IPS-NIHi7 (cell line): ENCODE results near the gene MIGA1.

Experiments used
- DNase-seq: peaks from one replicate; pipeline ENCODE4 v3.0.0; 2012; ENCODE audit warnings: mixed read lengths; ENCODE audit errors: extremely low spot score

The MIGA1 gene

DNA sequence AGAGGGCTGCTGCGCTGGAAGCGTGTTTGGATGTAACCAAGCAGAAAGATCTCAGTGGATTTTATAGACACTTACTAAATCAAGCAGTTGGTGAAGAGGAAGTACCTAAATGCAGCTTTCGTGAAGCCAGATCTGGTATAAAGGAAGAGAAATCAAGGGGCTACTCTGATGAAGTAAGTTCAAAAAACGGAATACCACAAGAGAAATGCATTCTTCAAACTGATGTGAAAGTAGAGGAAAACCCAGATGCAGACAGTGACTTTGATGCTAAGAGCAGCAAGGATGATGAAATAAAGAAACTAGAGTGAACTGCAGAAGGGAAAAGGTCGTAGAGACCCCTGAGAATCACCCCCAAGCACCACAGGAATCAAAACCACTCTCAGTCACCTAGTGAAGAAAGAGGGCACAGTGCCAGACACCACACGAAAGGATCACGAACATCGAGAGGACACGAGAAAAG, 68.2 kb downstream of the MIGA1 start:
- no peak for DNase-seq

DNA sequence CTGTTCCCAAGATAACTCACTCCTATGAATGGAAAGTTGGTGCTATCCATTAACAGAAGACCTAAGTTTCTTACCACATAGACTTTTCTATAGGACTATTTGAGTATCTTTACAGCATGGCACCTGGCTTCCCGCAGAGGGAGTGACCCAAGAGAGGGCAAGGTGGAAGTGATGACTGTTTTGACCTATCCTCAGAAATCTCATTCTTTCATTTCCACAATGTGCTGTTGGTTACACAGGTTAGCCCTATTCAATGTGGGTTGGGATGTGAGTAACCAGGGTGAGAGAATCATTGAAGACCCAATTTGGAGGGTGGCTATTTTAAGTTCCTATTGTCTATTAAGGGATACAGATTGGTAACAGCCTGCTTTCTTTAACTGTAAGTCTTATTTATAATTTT, 70.6 kb downstream of the MIGA1 start:
- DNase-seq, result no peak

DNA sequence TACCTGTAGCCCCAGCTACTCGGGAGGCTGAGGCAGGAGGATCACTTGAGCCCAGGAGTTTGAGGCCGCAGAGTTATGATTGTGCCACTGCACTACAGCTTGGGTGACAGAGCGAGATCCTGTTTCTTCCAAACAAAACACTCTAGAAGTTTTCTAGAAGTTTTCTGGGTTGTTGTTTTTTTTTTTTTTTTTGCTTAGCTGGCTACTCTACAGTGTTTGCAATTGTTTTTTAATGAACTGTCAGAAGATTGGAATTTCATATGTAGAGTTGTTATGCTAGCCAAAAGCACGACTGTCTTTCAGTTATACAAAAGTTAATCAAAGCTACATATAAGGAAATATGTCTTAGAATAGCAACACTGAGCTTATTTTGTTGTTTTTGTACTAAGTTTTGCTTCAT, 78.1 kb downstream of the MIGA1 start:
- DNase-seq, result no peak

DNA sequence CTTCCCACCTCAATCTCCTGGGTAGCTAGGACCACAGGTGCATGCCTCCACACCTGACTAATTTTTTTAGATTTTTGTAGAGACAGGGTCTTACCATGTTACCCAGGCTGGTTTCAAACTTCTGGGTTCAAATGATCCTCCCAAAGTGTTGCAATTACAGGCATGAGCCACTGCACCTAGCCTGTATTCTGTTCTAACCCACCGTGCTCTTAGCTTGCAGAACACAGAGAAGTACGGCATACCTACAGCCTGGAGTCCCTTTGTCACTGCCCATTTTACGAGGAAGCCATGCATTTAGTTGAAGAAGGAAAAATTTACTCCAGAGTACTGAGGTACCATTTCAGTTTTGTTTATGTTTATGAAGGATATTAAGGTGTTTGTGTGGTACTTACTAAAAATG, 79.3 kb downstream of the MIGA1 start:
- no peak for DNase-seq

DNA sequence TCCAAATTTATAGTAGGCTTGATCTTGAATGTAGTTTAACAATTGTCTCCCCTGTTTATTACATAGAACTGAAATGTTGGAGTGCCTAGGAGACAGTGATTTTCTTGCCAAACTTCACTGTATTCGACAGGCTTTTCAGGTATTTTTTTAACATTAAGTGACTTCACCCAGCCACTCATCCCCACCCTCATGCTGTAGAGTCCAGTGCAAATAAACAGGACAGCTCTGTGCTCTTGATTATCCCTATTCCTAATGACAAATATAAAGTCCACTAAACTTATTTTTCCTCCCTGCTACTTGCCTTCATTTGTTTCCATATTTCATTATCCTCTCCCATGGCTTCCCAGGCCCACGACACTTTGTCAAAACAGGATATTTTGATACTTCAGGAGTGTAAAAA, 79.8 kb downstream of the MIGA1 start:
- no peak for DNase-seq

DNA sequence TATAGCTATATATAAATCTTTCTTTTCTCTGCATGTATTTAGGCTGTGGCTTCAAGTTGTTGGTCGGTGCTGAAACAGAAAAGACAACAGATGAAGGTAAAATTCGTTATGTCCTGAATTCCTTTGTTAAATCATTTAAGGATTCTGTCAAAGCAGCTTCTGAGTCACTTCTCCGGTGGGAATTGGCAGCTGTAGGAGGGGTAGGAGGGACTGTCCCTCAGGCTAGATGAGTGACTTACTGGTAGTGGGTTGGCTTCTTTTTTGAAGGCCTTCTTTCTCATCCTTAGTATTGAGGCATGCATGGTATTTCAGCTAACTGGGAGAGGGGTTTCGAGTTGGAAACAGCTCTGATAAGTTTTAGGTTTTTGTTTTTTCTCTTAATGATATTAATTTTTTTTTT, 86.8 kb downstream of the MIGA1 start:
- DNase-seq, result peak; percentile 15

DNA sequence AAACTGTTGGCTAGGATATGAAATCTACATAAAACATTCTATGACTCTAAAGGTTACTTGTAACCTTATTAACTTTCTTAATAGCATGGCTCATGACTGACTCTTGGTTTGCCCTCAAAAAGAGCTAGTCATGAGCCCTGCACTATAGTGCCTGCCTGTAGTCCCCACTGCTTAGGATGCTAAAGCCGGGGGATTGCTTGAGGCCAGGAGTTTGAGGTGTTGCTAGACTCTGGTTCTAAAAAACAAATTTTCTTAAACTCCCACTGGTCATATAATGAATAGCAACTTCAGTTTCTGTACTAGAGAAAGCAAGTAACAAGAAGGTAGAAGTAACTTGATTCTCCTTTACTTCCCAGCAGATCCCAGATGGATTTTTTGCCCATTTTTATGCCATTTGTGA, 93.2 kb downstream of the MIGA1 start:
- DNase-seq, result no peak

DNA sequence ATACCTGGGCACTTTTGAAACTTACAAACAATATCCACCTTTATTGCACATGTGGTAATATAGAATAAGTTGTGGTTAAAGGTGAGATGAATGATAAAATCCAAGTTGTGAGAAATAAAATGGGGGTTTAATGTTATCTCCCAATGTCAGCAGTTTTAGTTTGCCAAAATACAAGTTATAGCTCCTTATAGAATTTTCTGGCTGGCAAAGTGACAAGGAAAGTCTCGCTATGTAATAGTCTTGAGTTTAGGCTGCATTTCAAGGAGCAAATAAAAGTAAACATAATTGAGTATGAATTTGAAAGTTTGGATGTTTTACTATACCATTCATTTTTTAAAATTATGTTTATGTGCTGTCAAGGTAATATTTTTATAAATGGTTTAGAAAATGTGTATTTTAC, 94.0 kb downstream of the MIGA1 start:
- DNase-seq, result no peak

DNA sequence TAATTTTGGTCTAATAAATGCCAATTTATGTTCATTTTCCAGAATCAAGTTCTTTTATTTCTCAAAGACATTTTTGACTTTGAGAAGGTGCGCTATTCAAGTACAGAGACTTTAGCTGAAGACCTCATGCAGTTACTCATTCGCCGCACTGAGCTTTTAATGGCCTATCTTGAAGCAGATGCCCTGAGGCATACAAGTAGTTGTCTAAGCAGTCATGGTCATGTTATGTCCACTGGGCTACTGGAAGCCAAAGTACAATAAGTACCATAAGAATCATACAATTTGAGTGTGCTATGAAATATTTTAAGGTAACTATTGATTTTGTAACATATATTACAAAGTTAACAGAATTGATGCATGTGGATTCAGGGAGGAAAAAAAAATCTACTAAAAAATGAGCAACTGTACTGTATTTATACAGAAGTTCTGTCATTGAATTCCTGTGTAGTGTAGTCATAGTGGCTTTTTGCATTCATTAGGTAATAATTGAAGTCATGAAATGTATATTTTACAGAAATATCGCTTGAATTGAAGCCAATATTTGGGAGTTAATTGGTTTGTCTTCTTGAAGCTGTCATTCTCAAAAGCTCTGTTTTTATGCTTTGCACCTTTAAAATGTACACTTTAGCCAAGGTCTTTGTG, 95.5 kb downstream of the MIGA1 start:
- no peak for DNase-seq

DNA sequence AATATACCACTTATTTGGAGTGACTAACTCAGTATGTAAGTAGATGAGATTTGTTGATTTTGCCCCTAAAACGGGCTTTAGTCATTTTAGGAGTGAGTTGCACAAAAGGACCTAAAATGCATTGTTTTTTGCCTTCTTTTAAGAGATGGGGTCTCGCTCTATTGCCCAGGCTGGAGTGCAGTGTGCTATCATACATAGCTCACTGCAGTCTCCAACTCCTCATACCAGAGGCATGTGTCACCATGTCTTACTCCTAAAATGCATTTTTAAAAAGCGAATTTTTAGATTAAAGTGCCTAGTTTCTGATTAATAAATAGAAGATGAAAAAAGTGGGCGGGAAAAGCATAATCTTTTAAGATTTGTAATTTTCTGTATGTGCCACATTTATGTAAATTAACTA, 97.4 kb downstream of the MIGA1 start:
- no peak for DNase-seq

DNA sequence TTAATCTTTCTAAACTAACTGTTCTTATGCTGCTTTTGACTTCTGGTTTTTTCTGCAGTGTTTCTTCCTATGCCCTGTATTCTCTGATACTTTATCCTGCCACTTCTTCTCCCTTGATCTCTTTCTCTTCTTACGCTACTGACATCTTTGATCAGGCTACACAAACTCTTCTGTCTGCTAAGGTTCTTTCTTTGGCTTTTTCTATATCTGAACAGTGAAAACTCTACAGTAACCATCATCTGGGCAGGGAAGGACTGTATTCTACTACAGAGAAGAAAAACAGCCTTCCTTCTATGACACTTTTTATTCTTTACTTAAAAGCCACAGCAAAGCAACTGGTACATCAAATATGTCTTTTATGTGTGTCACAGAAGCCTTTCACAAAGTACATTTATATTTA, 101.6 kb downstream of the MIGA1 start:
- DNase-seq, result no peak

DNA sequence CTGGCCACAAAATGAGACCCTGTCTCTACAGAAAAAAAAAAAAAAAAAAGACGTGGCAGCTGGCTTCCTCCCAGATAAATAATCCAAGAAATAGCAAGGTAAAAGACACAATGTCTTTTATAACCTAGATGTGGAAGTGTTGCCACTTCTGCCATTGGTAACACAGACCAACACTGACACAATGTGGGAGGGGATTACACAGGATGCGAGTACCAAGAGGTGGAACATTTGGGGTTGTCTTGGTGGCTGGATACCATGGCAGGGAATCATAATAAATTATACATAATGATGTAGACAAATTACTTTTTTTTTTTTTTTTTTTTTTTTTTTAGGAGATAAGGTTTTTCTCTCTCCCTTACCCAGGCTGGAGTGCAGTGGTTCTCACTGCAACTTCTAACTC, 103.0 kb downstream of the MIGA1 start:
- DNase-seq, result no peak

DNA sequence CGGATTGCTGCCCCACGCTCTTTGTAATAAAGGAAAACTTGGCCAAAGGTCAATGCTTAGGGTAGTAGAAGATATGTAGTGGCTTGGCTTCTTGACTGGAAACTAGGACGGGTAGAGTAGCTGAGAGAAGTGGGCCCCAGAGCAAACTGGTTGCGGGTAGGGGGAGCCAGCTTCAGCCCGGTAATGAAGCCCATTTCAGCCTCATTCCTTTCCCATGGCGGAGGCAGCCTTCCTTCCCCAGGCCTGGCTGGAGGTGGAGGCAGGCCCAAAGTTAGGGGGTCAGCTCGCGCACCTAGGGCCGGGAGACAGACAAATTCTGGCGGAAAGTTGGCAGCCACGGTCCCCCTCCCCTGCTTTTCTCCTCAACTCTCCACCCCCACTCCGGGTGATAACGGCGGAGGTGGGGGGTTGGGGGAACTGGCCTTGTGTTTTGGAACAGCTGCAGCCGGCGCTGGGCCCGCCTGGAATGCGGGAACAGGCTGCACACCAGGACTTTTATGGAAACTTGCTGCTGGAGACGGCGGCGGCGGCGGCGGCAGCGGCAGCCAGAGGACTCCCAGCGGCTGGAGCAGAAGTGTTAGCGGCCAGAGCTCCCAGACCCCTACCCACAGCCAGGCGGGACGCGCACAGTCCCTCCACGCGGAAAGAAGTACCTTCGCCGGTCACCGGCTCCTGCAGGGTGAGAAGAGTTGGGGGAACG, 108.8 kb downstream of the MIGA1 start, which contains the start of gene NEXN:
TSS of gene NEXN (plus strand) at position 544 of the 700 bp plus-strand sequence. CDS start 27,483 bp downstream, outside the sequence.
- DNase-seq, result peak; percentile 76

DNA sequence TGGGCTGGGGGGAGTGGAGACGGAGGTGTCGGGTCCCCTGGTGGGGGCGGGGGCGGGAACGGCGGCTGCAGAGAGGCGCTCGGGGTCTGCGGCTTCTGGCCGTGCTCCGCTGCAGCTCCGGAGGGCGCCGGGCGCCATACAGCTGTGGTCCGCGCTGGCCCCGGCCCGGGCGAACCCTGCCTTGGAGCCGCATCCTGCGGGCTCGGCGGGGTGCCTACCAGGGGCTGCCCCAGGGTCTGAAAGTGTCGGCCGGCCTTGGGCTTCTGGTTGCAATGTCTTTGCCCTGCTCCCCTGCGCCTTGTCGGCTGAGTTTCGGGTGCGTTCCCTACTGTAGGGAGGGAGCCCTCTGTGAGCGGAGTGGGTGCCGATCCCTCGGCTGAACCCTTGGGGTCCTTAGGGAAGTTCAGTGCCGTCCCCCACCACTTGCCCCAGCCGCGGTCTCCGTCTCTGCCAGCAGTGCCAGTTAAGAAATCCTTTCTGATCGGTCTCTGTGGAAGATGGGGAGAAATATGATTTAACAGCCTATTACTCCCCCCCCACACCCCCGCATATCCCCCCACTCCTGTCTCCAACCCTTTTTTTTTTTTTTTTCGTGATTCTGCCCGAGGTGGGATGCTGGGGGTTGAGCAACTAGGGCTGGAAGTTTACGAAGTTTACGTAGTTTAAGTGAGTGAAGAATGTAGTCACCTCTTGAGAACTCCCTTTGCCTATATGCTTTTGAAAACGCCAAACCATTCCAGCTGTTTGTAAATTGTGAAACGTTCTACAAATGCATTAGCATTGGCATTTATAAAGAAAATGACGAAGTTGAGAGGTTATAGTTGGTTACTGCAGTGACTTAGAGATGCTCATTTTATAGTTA, 109.6 kb downstream of the MIGA1 start:
- DNase-seq, result peak; percentile 72

DNA sequence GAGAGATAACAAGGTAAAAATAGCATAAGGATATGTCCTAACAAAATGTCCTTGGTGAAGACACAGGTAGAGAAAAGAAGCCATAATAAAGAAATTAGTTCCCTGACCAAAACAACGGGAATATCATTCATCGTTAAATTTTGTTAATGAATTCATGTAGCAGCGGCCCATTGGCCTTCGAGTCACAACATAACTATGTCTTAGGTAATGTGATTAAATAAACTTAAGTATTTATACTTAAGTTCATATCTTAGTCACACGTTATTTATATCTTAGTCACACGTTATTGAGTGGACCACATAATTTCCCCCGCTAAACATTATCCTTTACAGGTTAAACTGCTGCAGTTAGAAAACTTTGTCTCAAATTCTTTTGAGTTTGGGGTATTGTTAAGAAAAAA, 110.2 kb downstream of the MIGA1 start:
- no peak for DNase-seq

DNA sequence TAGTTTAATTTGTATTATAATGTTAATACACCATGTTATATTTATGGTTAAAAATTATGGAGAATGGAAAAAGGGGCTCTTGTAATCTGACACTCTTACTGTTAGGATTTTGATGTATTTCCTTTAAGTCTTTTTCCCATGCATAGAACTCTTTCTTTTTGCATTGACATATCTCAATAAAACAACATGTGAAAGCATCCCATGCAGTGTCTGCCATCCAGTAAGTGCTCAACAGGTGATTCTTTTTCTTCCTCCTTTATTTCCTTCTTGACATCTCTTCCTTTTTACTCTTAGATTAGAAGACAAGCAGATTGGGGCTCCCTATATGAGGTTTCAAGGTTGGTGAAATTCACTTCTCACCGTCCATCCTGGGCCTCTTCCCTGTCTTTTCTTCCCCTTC, 111.8 kb downstream of the MIGA1 start:
- DNase-seq, result no peak

DNA sequence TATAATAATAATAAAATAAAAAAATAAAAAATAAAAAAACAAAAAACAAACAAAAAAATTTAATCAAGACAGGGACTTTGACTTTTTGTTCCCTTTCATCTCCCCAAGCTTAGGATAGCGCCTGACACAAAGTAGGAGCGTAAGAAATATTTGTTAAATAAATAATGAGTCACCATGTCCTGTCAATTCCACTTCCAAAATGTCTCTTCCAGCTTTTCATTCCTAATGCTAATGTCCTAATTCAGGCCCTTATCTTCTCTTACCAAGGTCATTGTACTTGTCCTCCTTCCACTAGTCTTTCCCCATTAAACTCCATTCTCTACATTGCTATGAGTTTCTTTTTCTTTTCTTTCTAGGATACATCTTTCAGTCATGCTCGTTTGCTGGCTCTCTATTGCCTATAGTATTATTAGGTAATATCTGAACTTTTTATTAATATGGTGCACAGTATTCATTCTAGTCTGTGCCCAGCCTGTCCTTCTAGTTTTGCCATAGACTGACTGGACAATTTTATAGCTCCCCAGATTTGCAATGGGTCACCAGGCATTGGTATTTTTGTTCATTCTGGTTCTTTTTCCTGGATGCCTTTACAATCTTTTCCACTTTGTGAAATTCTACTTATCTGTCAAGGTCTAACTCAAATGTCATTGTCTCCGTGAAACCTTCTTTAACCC, 120.3 kb downstream of the MIGA1 start:
- DNase-seq, result no peak

DNA sequence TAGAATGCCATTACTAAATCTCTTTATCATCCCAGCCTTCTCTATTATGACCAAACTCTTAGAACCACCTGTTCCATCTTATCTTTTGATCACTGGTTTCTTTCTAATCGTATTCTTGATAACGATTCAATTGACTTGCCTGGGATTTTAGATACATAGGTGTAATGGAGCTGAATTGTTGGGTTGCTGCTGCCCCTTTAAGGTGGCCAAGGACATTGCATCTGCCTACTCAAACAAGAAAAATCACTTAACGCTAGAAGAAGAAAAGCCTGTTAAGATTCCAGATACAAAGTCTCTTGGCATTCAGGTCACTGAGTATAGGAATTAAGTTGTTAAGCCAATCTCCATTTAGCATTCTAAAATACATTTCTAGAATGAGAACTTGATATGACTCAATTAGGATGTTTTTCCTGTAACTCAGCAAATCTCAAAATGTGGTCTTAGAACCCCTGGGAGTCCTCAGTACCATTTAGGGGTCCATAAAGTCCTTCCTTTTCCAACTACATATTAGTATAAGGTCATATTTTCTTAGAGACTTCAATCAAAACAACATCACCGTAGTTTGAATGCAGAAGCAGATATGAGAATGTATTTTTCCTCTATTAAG, 121.3 kb downstream of the MIGA1 start:
- peak; percentile 47 for DNase-seq

DNA sequence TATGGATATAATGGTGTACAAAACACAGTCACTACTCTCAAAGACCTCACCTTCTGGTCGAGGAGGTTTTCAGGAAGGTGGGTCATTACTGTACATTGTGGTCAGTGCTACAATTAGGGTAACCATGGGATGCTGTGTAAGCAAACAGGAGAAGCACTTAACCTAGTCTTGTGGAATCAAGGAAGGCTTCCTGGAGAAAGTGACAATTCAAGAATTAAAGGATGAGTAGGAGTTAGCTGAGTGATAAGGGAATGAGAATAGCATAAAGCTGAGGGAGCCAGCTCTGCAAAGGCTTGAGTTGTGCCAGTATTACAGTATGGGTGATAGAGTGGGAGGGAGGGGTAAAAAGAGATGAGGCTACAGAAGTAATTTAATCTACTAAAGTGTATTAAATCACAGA, 126.2 kb downstream of the MIGA1 start:
- no peak for DNase-seq

DNA sequence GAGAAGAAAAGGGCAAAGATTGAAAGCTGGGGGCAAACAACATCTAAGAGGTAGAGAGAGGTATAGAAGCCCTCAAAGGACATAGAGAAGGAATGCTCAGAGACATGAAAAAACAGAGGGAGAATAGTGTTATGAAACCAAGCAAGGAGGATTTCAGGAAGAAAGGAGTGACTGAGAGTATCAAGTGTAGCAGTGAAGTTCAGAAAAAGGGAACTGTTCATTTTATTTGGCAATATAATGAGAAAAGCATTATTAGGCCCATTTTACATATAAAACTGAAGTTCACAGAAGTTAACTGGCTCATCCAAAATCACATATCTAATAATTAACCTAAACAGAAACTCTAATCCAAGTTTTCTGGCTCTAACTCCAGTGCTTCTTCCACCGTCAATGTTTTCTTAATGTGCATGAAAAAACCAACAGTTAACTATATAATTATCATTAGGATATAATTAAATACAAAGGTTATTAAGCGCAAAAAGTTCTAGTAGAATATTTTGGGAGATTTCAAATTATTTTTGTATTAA, 126.6 kb downstream of the MIGA1 start:
- DNase-seq, result no peak

DNA sequence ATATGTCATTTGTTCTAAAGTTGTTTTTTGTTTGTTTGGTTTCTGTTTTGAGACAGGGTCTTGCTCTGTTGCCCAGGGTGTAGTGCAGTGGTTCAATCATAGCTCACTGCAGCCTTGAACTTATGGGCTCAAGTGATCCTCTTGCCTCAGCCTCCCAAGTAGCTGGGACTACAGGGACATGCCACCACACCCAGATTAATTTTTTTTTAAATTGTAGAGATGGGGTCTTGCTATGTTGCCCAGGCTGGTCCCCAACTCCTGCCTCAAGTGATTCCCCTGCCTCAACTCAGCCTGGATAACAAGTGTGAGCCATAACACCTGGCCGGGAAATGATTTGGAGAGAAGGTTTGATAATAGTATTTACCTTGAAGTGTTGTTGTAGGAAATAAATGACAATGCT, 127.2 kb downstream of the MIGA1 start:
- no peak for DNase-seq
